ENCODE data around the gene CLEC16A.
A peak's percentile ranks its signal among the peaks of the same experiment; 100 is the strongest.
"Not testable (repeated sequence)": the region's sequence is repeated elsewhere in the genome, so short reads cannot be mapped to it uniquely, and the experiment has no call there.

CLEC16A gene

DNA sequence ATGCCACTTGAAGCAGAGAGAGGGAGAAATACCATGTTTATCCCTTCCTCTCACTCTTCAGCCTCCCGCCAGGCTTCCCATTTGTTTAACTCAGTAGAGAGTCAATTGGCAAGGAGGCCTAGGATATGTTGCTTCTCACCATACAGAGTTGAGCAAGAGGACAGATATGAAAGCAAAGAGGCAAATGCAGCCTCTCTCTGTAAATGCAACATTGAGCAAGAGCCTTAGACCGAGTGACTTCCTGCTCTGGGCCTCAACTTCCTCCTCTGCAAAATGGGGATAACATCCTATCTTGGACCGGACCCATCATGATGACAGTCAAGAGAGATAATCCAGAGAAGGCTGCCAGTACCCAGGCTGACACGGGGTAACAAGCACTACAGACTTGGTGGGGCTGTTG lies 274.8 kb downstream of the CLEC16A start:
- DNase-seq (ENCODE audit: low read depth in 3 of 3) = no peak

DNA sequence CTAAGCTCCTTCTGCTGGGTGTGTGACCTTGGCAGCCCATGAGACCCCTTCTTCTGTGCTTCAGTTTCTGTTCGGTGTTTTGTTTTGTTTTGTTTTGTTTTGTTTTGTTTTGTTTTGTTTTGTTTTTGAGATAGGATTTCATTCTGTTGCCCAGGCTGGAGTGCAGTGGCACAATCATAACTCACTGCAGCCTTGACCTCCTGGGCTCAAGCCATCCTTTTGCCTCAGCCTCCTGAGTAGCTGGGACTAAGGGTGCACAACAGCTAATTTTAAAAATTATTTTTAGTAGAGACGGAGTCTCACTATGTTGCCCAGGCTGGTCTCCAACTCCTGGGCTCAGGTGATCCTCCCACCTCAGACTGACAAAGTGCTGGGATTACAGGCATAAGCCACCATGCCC lies 276.1 kb downstream of the CLEC16A start:
- not testable (repeated sequence) for DNase-seq (ENCODE audit: low read depth in 3 of 3)

DNA sequence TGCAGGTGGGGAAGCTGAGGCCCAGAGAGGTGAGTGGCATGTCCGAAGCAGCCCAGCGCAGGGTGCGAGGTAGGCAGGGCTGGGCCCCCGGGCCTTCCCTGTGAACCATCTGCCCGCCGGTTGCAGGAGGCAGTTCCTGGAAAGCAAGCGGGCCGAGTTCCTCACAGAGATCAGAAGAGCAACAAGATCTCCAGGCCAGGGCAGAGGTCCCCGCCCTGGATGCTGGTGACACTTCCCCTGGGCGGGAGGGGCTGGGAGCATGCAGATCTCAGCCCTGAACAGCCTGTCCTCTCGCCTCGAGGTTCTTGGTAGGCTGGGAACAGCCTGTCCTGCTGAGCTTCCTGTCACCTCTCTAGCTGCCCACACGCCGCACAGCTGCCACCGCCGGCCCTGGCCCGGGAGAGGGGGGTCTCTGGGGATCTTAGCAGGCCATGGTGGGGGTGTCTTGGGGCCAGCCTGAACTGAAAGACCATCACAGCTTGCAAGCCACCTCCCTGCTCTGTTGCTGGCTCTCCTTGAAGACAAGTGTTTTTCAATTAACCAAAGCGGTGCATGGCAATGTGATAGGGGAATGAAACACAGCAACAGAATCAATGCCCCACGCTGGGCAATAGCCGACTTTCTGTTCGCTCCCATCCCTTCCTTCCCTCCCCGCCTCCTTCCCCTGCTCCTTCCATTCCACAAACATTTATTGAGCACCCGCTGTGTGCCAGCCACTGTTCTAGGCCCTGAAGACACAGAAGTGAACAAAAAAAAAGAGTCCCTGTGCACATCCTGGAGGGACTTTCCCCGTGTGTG lies 279.9 kb downstream of the CLEC16A start:
- DNase-seq (ENCODE audit: low read depth in 3 of 3) = peak; percentile 26 to 74 (median 29)

DNA sequence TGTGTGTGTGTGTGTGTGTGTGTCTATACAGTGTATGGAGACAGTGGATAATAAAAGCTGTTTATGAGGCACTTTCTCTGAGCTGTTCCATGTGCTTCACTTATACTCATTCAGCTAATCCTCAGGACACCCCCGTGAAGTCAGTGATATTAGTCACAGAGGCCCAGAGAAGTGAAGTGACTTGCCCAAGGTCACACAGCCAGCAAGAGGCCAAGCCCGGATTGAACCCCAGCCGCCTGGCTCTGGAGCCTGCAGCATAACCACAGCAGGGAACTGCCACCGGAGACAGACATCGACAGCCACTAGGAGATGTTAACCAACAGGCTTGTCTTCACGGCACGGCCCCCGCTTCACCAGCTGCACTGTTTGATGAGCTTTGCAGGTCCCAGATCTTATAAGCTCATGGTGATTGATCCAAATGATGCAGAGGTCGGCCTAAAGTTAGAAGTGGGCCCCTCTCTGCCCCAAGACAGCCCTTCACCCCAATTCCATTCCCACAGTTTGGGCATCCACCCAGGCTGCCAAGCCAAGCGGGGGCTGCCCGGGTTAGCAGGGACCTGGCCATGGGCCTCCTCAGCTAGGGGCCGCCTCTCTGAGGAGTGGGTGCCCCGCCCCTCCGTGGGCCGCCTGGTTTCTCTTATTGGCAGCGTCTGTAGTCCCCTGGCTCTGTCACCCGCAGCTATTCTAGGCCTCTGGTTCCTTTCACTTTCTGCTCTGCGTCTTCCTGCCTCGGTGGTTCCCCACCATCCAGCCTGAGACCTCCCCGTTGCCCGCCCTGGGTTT lies 280.7 kb downstream of the CLEC16A start:
- DNase-seq (ENCODE audit: low read depth in 3 of 3) = peak; percentile 66 to 90 (median 73)

DNA sequence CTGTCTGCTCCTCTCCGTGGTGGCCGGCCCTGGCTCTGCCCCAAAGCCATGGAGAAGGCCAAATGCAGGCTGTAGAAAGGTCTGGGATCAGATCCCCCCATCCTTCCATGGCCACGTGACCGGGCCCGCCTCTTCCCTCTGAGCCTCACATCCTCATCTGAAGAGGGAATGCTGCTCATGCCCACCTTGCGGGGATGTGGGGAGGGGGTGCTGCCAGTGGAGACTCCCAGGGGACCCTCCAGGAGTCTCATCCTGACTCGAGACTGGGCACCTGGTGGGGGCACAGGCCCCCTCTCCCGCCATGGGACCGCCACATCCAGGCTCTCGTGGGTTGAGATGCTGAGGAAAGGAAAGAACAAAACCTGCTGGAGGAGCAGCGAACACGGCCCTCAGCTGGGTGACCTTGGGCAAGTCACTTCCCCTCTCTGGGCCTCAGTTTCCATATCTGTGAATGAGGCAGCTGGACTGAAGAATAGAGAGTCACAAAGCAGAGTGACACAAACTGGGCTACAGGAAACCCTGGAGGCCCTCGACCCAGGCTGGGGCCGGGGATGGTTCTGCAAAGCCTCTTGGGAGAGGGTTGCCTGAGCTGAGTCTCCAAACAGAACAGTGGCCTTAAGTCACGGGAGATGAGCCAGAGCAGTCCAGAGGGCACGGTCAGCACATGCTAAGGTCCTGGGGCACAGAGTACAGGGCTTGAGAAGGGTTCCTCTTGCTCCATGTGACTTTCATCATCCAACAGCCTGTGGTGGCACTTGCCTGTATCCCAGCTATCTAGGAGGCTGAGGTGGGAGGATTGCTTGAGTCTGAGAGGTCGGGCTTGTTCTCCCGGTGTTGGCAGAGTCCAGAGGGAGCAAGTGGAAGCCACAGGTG lies 281.5 kb downstream of the CLEC16A start:
- DNase-seq (ENCODE audit: low read depth in 3 of 3) = no peak

DNA sequence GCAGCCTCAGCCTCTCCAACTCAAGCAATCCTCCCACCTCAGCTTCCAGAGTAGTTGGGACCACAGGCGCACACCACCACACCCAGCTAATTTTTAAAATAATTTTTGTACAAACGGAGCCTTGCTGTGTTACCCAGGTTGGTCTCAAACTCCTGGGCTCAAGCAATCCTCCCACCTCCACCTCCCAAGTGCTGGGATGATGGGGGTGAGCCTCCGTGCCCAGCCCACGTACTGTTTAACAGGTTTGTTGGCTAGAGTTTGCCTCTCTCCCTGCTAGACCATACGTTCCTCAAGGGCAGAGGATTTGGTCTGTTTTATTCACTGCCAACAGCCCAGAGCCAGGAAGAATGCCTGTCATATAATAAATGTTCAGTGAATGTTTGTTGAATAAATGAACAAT lies 285.1 kb downstream of the CLEC16A start:
- no peak for DNase-seq (ENCODE audit: low read depth in 3 of 3)

DNA sequence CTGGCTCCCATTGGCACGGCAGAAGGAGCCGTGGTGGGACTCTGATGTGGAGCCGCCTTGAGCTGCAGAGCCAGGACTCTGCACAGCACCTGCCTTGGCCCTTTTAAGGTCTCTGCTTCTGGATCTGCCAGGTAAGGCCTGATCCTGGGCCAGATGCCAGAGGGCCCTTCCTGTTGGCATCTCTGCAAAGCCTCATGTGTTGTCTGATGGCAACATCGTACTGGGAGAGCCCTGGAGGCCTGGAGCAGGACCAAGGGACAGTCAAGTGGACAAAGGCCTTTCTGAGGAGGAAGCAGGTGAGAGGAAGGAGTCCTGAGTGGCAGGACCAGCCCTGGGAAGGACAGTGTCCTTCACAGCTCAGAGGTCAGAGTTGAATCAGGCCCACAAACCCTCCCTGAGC lies 285.5 kb downstream of the CLEC16A start:
- DNase-seq (ENCODE audit: low read depth in 3 of 3) = no peak

DNA sequence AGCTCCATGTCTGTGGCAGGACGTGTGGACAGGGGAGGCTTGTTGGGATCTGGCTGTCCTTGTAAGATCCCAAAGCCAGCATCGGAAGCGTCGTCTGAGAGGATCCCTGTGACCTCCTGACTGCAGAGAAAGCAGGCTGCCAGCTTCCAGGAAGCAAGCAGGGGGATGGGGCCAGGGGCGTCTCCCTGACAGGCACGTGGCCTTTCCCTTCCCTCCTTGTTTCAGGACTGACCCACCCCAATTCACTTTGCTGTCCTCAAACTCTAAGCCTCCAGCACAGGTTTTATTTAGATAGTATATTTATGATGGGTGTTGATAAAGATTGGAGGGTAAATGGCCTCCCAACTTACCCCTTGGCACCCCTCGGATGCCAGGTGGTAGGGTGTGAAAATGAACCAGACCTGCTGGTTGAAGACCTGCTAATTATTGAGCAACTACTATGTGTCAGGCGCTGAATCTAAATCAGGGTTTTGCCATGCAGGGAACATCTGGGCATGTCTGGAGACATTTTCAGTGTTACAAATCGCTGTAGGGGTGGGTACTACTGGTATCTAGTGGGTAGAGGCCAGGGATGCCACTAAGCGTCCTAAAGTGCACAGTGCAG lies 287.1 kb downstream of the CLEC16A start:
- DNase-seq (ENCODE audit: low read depth in 3 of 3) = no peak
